A549 (cell line): Measurements from ENCODE around the gene C5orf58. TPM values are rescaled to one million over a fixed set of nuclear protein-coding genes. Genes with fewer than 3 reads are reported as not detected.

ENCODE experiments used
- ATAC-seq, 2 experiments: fragments of 200-7000 bp in 1 of 2; fragments of >200 bp in 1 of 2; cut with Nextera tagmentation in 1 of 2; cut with Tn5 transposase in 1 of 2; 3 replicates each; pipeline versions ENCODE4 v1.8.0 to v1.9.1; 2018 to 2020; ENCODE audit warnings: mild to moderate bottlenecking in 1 of 2, moderate library complexity in 1 of 2
- CTCF ChIA-PET: fragments of 300-600 bp; sonication (Branson Sonifier 250); formaldehyde crosslinking; extraction: SDS; loops from one replicate; lab custom pipeline; 2021; ENCODE audit warnings: antibody characterized with exemption, inconsistent platforms; lab: Yijun Ruan, JAX
- POLR2A ChIA-PET: fragments of 350-600 bp; formaldehyde crosslinking; extraction: SDS; loops from one replicate; lab custom pipeline; 2021; ENCODE audit warnings: antibody characterized with exemption, inconsistent platforms; lab: Yijun Ruan, JAX
- DNase-seq, 2 experiments: peaks; one replicate each; pipeline versions ENCODE4 v3.0.0 to v3.0.0-alpha.2; 2011 to 2016; ENCODE audit warnings: low read depth in 1 of 2, low spot score in 1 of 2
- FAIRE-seq: peaks from 2 replicates; lab custom pipeline; 2011; peaks lifted over from hg19 to GRCh38; lab: Jason Lieb, UNC
- H3K27ac ChIP-seq, 2 experiments: fragments of >200 bp; sonication (Bioruptor Twin); formaldehyde crosslinking; 3 replicates each; pipeline ENCODE4 v1.5.1; 2016 to 2017
- H3K4me1 ChIP-seq: fragments of >200 bp; sonication (Bioruptor Twin); formaldehyde crosslinking; 3 replicates; pipeline ENCODE4 v1.6.1; 2016
- H3K4me2 ChIP-seq: fragments of >200 bp; sonication (Bioruptor Twin); formaldehyde crosslinking; 3 replicates; pipeline ENCODE4 v1.6.1; 2016
- H3K4me3 ChIP-seq: fragments of >200 bp; sonication (Bioruptor Twin); formaldehyde crosslinking; 3 replicates; pipeline ENCODE4 v1.5.1; 2016
- H3K9me3 ChIP-seq: fragments of >200 bp; sonication (Bioruptor Twin); formaldehyde crosslinking; 3 replicates; pipeline ENCODE4 v1.6.1; 2016
- BHLHE40 ChIP-seq: IDR thresholded peaks from 2 replicates; pipeline ENCODE4 v1.6.1; 2012; ENCODE audit warnings: low read depth, low read length, inconsistent platforms
- CBX2 ChIP-seq: fragments of 200-600 bp; sonication (generic); IDR thresholded peaks from 2 replicates; pipeline ENCODE4 v1.6.1; 2016; ENCODE audit warnings: low read depth, mild to moderate bottlenecking, borderline replicate concordance
- CBX8 ChIP-seq: fragments of 200-600 bp; sonication (generic); IDR thresholded peaks from 2 replicates; pipeline ENCODE4 v1.6.1; 2016
- E2F6 ChIP-seq: IDR thresholded peaks from 2 replicates; pipeline ENCODE4 v1.6.1; 2012; ENCODE audit warnings: low read depth, borderline replicate concordance
- EP300 ChIP-seq, 2 experiments: fragments of >200 bp; sonication (Bioruptor Twin); formaldehyde crosslinking; IDR thresholded peaks; 2 replicates in 1 of 2; 3 replicates in 1 of 2; pipeline ENCODE4 v1.6.1; 2016 to 2017
- ESRRA ChIP-seq: fragments of 150-350 bp; IDR thresholded peaks from 2 replicates; pipeline ENCODE4 v1.6.1; 2014; ENCODE audit warnings: mild to moderate bottlenecking, low read length, borderline replicate concordance
- HOXB13 ChIP-seq: fragments of 250-450 bp; sonication (Bioruptor Pico); IDR thresholded peaks from 2 replicates; pipeline ENCODE4 v1.5.0; 2020; ENCODE audit warnings: low read depth, mild to moderate bottlenecking, moderate library complexity
- HOXB5 ChIP-seq: fragments of 250-450 bp; sonication (Bioruptor Pico); IDR thresholded peaks from 2 replicates; pipeline ENCODE4 v1.5.0; 2020; ENCODE audit warnings: mild to moderate bottlenecking, moderate library complexity
- MAFK ChIP-seq: fragments of 450-650 bp; IDR thresholded peaks from 2 replicates; pipeline ENCODE4 v1.6.1; 2014; ENCODE audit not compliant: partially characterized antibody
- NR3C1 ChIP-seq: fragments of >200 bp; sonication (Bioruptor Twin); formaldehyde crosslinking; IDR thresholded peaks from 3 replicates; pipeline ENCODE4 v1.6.1; 2017
- RARB ChIP-seq: fragments of 250-450 bp; sonication (Bioruptor Pico); IDR thresholded peaks from 2 replicates; pipeline ENCODE4 v1.8.0; 2021; ENCODE audit warnings: mild to moderate bottlenecking, moderate library complexity
- RCOR1 ChIP-seq: fragments of 150-350 bp; IDR thresholded peaks from 2 replicates; pipeline ENCODE4 v1.6.1; 2014; ENCODE audit warnings: antibody characterized with exemption, low read length, low read depth
- RNF2 ChIP-seq: fragments of 200-600 bp; sonication (generic); IDR thresholded peaks from 2 replicates; pipeline ENCODE4 v1.6.1; 2016; ENCODE audit warnings: low read depth, mild to moderate bottlenecking, antibody characterized with exemption, moderate library complexity, borderline replicate concordance
- SMC3 ChIP-seq: fragments of >200 bp; sonication (Bioruptor Twin); formaldehyde crosslinking; IDR thresholded peaks from 3 replicates; pipeline ENCODE4 v1.6.1; 2018; ENCODE audit warnings: inconsistent platforms
- ZFP36 ChIP-seq: fragments of 450-650 bp; IDR thresholded peaks from 2 replicates; pipeline ENCODE4 v1.6.1; 2014; ENCODE audit warnings: borderline replicate concordance; ENCODE audit not compliant: partially characterized antibody
- ZSCAN20 ChIP-seq: fragments of 250-450 bp; sonication (Bioruptor Pico); IDR thresholded peaks from 2 replicates; pipeline ENCODE4 v1.8.0; 2022; ENCODE audit warnings: mild to moderate bottlenecking, moderate library complexity
- WGBS: methylation state at CpG from one replicate; pipeline ENCODE4 v1.1.6; 2017; ENCODE audit errors: missing lambda C conversion rate; 5-methylcytosine and 5-hydroxymethylcytosine counted together
- polyA plus RNA-seq, 4 experiments: library from polyadenylated mRNA; depleted of rRNA in 3 of 4; stranded (reverse); fragments of >200 nt; fragmentation: RNase III in 1 of 4; extraction: RNeasy Plus Mini Kit Qiagen cat#74134 plus additional on column Dnase treatment in 1 of 4; gene quantifications; 2 replicates in 3 of 4; 3 replicates in 1 of 4; pipeline ENCODE4 v1.2.3, GENCODE V29; 2011 to 2017
- TF ChIP-seq, protein P1 (sequence below): fragments of >200 bp; sonication (Bioruptor Twin); formaldehyde crosslinking; IDR thresholded peaks from 3 replicates; pipeline ENCODE4 v1.6.1; 2016
- TF ChIP-seq, protein P2 (sequence below): fragments of 250-450 bp; sonication (Bioruptor Pico); IDR thresholded peaks from 2 replicates; pipeline ENCODE4 v1.5.0; 2021; ENCODE audit warnings: mild to moderate bottlenecking, moderate library complexity, borderline replicate concordance
- TF ChIP-seq, protein P3 (sequence below): fragments of >200 bp; sonication (Bioruptor Twin); formaldehyde crosslinking; IDR thresholded peaks from 3 replicates; pipeline ENCODE4 v1.5.1; 2016

The C5orf58 gene
- polyA plus RNA-seq, 2 of the 4 experiments (the other 2 are of a cell fraction), result not detected

DNA sequence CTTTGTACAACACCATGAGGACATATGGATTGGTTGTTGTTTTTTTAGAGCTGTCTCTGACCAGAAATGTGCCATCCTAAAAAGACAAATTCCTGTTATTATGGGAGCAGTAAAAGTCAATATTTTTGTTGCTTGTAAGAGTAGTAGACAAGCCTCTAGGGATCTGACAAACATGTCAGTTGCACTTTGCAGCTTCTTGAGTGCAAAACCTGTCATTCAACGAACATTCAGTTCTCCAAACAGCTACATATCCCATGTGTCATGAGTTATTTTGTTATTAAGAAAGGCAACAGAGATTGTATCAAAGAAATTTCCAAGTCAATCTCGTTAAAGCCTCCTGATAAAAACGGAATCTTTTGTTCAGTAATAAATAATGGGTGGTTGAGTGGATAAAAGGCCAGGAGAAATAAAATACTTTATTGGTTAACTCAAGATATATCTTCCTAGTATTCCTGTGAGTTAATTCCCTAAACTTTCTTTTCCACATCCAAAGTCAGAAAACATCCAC is 18.1 kb downstream of the C5orf58 start:
- ChIA-PET CTCF (interaction anchor here (2.6 to 3.1 kb wide), 2 partner anchors 16 to 25 kb away, joined by 9 to 12 read pairs; no protein-coding TSS in a partner anchor), POLR2A (no interaction called here)
- FAIRE-seq (no peak), DNase-seq (no peak), ATAC-seq (no peak)
- no peak overlapping the region for H3K4me2 ChIP-seq
- no peak overlapping the region for H3K27ac ChIP-seq
- no peaks in the 10 kb centered on the region for H3K9me3 ChIP-seq
- WGBS, result 3% methylated on average over 3 of the region's 3 CpGs
- TF ChIP-seq E2F6 (no peak), RNF2 (peak; percentile 60; the same call in 1 of the 2 replicates), RCOR1 (no peak), ZFP36 (peak; percentile 2), CBX8 (peak; percentile 86; the same call in 1 of the 2 replicates)
- no peaks in the 10 kb centered on the region for H3K4me1 ChIP-seq
- no peak overlapping the region for H3K4me3 ChIP-seq

GRCh38 chr5:170251462-170251861 is 18.7 kb downstream of the C5orf58 start:
- no peak for DNase-seq

GRCh38 chr5:170252109-170252508 is 19.3 kb downstream of the C5orf58 start:
- Histone ChIP-seq H3K4me2 (no peak overlapping the region), H3K4me1 (no peaks in the 10 kb centered on the region), H3K27ac (no peak overlapping the region), H3K9me3 (no peaks in the 10 kb centered on the region), H3K4me3 (no peak overlapping the region)
- no peak for ATAC-seq
- FAIRE-seq, result no peak
- DNase-seq, result no peak
- ChIA-PET POLR2A (no interaction called here), CTCF (interaction anchor here (2.6 to 3.1 kb wide), 2 partner anchors 15 to 26 kb away, joined by 9 to 12 read pairs; no protein-coding TSS in a partner anchor)
- TF ChIP-seq EP300 (IDR thresholded peaks at IDR 0.05), result no peak
- TF ChIP-seq SMC3, result no peak
- TF ChIP-seq HOXB13 (CRISPR knock-in tag), result no peak
- TF ChIP-seq, protein P1, sequence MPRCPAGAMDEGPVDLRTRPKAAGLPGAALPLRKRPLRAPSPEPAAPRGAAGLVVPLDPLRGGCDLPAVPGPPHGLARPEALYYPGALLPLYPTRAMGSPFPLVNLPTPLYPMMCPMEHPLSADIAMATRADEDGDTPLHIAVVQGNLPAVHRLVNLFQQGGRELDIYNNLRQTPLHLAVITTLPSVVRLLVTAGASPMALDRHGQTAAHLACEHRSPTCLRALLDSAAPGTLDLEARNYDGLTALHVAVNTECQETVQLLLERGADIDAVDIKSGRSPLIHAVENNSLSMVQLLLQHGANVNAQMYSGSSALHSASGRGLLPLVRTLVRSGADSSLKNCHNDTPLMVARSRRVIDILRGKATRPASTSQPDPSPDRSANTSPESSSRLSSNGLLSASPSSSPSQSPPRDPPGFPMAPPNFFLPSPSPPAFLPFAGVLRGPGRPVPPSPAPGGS, result no peak
- WGBS, result 4% methylated on average over 3 of the region's 3 CpGs

More at GRCh38 chr5:170251462-170251861, 18.7 kb downstream of the C5orf58 start:
- Histone ChIP-seq H3K4me1 (no peaks in the 10 kb centered on the region), H3K27ac (no peak overlapping the region), H3K9me3 (no peaks in the 10 kb centered on the region), H3K4me3 (no peak overlapping the region), H3K4me2 (no peak overlapping the region)
- ATAC-seq, result no peak
- POLR2A ChIA-PET, result no interaction called here
- WGBS, result 24% methylated on average over 2 of the region's 2 CpGs
- no peak for FAIRE-seq
- CTCF ChIA-PET, result interaction anchor here (2.6 to 3.1 kb wide), 2 partner anchors 15 to 26 kb away, joined by 9 to 12 read pairs; no protein-coding TSS in a partner anchor
- TF ChIP-seq BHLHE40 (no peak), NR3C1 (no peak), RNF2 (no peak), ZFP36 (no peak), ESRRA (no peak), MAFK (no peak)
- TF ChIP-seq, protein P1, result no peak

DNA sequence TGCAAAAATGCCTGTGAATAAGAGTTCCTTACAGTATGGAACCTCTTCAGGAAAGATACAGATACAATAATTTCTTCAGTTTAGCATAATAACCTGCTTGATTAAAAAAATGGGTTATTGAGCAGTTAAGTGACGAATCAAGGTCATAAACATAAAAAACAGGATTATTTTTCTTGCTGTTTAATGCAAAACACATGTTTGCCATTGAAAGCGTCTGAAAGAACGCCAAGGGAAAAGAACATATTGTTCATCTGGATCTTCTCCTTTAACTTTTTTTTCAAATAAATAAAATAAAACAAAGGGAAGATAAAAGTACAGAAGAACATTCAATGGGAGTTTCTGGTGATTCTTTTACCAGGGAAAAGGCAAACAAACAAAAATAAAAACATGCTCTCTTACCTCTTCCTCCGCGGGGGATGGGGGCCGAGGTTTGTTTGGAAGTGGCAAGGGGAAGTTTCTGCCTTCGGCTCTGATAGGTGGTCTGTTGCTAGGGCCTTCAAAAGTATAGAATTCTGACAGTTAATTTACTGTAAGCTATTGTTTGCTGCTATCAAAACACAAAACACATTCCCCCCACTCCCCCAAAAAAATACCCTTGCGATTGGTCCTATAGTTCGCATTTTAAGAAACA is 20.1 kb downstream of the C5orf58 start:
- no peak overlapping the region for H3K27ac ChIP-seq
- no peak for FAIRE-seq
- TF ChIP-seq, protein P1, result no peak
- TF ChIP-seq, protein P2, sequence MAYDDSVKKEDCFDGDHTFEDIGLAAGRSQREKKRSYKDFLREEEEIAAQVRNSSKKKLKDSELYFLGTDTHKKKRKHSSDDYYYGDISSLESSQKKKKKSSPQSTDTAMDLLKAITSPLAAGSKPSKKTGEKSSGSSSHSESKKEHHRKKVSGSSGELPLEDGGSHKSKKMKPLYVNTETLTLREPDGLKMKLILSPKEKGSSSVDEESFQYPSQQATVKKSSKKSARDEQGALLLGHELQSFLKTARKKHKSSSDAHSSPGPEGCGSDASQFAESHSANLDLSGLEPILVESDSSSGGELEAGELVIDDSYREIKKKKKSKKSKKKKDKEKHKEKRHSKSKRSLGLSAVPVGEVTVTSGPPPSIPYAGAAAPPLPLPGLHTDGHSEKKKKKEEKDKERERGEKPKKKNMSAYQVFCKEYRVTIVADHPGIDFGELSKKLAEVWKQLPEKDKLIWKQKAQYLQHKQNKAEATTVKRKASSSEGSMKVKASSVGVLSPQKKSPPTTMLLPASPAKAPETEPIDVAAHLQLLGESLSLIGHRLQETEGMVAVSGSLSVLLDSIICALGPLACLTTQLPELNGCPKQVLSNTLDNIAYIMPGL (CRISPR knock-in tag), result no peak
- no peak for TF ChIP-seq CBX2
- no peak for TF ChIP-seq HOXB5 (CRISPR knock-in tag)
- TF ChIP-seq, protein P3, sequence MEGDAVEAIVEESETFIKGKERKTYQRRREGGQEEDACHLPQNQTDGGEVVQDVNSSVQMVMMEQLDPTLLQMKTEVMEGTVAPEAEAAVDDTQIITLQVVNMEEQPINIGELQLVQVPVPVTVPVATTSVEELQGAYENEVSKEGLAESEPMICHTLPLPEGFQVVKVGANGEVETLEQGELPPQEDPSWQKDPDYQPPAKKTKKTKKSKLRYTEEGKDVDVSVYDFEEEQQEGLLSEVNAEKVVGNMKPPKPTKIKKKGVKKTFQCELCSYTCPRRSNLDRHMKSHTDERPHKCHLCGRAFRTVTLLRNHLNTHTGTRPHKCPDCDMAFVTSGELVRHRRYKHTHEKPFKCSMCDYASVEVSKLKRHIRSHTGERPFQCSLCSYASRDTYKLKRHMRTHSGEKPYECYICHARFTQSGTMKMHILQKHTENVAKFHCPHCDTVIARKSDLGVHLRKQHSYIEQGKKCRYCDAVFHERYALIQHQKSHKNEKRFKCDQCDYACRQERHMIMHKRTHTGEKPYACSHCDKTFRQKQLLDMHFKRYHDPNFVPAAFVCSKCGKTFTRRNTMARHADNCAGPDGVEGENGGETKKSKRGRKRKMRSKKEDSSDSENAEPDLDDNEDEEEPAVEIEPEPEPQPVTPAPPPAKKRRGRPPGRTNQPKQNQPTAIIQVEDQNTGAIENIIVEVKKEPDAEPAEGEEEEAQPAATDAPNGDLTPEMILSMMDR, result no peak
- no peak for TF ChIP-seq ZFP36
- no peak for TF ChIP-seq ZSCAN20 (CRISPR knock-in tag)
- no peak for TF ChIP-seq RARB

More for the DNA sequence above, 20.1 kb downstream of the C5orf58 start:
- CTCF ChIA-PET, result interaction anchor here (2.6 to 3.1 kb wide), 2 partner anchors 14 to 27 kb away, joined by 9 to 12 read pairs; no protein-coding TSS in a partner anchor
- H3K4me1 ChIP-seq, result no peaks in the 10 kb centered on the region
- POLR2A ChIA-PET, result no interaction called here
- WGBS, result 50% methylated on average over 9 of the region's 9 CpGs
- ATAC-seq (no peak), DNase-seq (no peak)
- H3K4me3 ChIP-seq, result no peak overlapping the region
- no peak overlapping the region for H3K4me2 ChIP-seq
- H3K9me3 ChIP-seq, result no peaks in the 10 kb centered on the region
